Measurements from ENCODE around the gene NYAP2.
A peak's percentile ranks its signal among the peaks of the same experiment; 100 is the strongest.

Gene NYAP2

GRCh38 chr2:225452677-225453076 is 53.2 kb downstream of the NYAP2 start:
- ChIA-PET POLR2A (no interaction called here), CTCF (interaction anchor here (1.5 kb wide), 1 partner anchor 9 kb away, joined by 5 read pairs; no protein-coding TSS in a partner anchor)
- H3K36me3 ChIP-seq (ENCODE audit: control insufficient read depth in 4 of 4, insufficient read depth in 4 of 4, low read length in 3 of 4), result no peaks in the 10 kb centered on the region
- H3K9me3 ChIP-seq (ENCODE audit: control extremely low read depth in 1 of 5, control insufficient read depth in 4 of 5, insufficient read depth in 2 of 5, low read depth in 1 of 5, low read length in 4 of 5), result no peaks in the 10 kb centered on the region
- no peak overlapping the region for H3K4me3 ChIP-seq (ENCODE audit: control insufficient read depth in 1 of 7, extremely low read depth in 1 of 7, insufficient read depth in 4 of 7, low read depth in 2 of 7, low read length in 6 of 7)
- no peak for DNase-seq
- no peak overlapping the region for H3K27ac ChIP-seq (ENCODE audit: insufficient read depth in 1 of 2, low read depth in 1 of 2, low read length in 2 of 2, poor library complexity in 1 of 2, severe bottlenecking in 2 of 2)
- no peaks in the 10 kb centered on the region for H3K4me1 ChIP-seq (ENCODE audit: control extremely low read depth in 1 of 4, control insufficient read depth in 4 of 4, insufficient read depth in 4 of 4, low read length in 3 of 4)
- peaks cover 0 to 2% (median 0%) of the 10 kb centered on the region in 5 experiments for H3K27me3 ChIP-seq (replicated peaks in 2 of 5; ENCODE audit: control insufficient read depth in 4 of 5, insufficient read depth in 5 of 5, low read length in 4 of 5)
- 100% methylated on average over 2 of the region's 6 CpGs for WGBS (ENCODE audit: insufficient coverage)

GRCh38 chr2:225454412-225454811 is 54.9 kb downstream of the NYAP2 start:
- ChIA-PET CTCF (no interaction called here), POLR2A (no interaction called here)
- Histone ChIP-seq H3K9me3 (ENCODE audit: control extremely low read depth in 1 of 5, control insufficient read depth in 4 of 5, insufficient read depth in 2 of 5, low read depth in 1 of 5, low read length in 4 of 5) (no peaks in the 10 kb centered on the region), H3K27me3 (replicated peaks in 2 of 5; ENCODE audit: control insufficient read depth in 4 of 5, insufficient read depth in 5 of 5, low read length in 4 of 5) (peaks cover 0 to 2% (median 0%) of the 10 kb centered on the region in 5 experiments), H3K36me3 (ENCODE audit: control insufficient read depth in 4 of 4, insufficient read depth in 4 of 4, low read length in 3 of 4) (no peaks in the 10 kb centered on the region), H3K4me3 (ENCODE audit: control insufficient read depth in 1 of 7, extremely low read depth in 1 of 7, insufficient read depth in 4 of 7, low read depth in 2 of 7, low read length in 6 of 7) (no peak overlapping the region), H3K4me1 (ENCODE audit: control extremely low read depth in 1 of 4, control insufficient read depth in 4 of 4, insufficient read depth in 4 of 4, low read length in 3 of 4) (no peaks in the 10 kb centered on the region), H3K27ac (ENCODE audit: insufficient read depth in 1 of 2, low read depth in 1 of 2, low read length in 2 of 2, poor library complexity in 1 of 2, severe bottlenecking in 2 of 2) (no peak overlapping the region)
- WGBS (ENCODE audit: insufficient coverage), result 100% methylated on average over 2 of the region's 6 CpGs
- no peak for DNase-seq

- Histone ChIP-seq H3K36me3 (ENCODE audit: control insufficient read depth in 4 of 4, insufficient read depth in 4 of 4, low read length in 3 of 4) (no peaks in the 10 kb centered on the region), H3K27ac (ENCODE audit: insufficient read depth in 1 of 2, low read depth in 1 of 2, low read length in 2 of 2, poor library complexity in 1 of 2, severe bottlenecking in 2 of 2) (no peak overlapping the region), H3K4me3 (ENCODE audit: control insufficient read depth in 1 of 7, extremely low read depth in 1 of 7, insufficient read depth in 4 of 7, low read depth in 2 of 7, low read length in 6 of 7) (no peak overlapping the region), H3K9me3 (ENCODE audit: control extremely low read depth in 1 of 5, control insufficient read depth in 4 of 5, insufficient read depth in 2 of 5, low read depth in 1 of 5, low read length in 4 of 5) (no peaks in the 10 kb centered on the region), H3K27me3 (replicated peaks in 2 of 5; ENCODE audit: control insufficient read depth in 4 of 5, insufficient read depth in 5 of 5, low read length in 4 of 5) (peaks cover 0 to 2% (median 0%) of the 10 kb centered on the region in 5 experiments), H3K4me1 (ENCODE audit: control extremely low read depth in 1 of 4, control insufficient read depth in 4 of 4, insufficient read depth in 4 of 4, low read length in 3 of 4) (no peaks in the 10 kb centered on the region)
- 91% methylated on average over 4 of the region's 6 CpGs for WGBS (ENCODE audit: insufficient coverage)
- peak in 1 of 3 donors; percentile 5 for DNase-seq
- CTCF ChIA-PET, result no interaction called here
- POLR2A ChIA-PET, result no interaction called here
Observed at GRCh38 chr2:225456619-225457260, 57.2 kb downstream of the NYAP2 start.

GRCh38 chr2:225457482-225457881 is 58.0 kb downstream of the NYAP2 start:
- Histone ChIP-seq H3K27ac (ENCODE audit: insufficient read depth in 1 of 2, low read depth in 1 of 2, low read length in 2 of 2, poor library complexity in 1 of 2, severe bottlenecking in 2 of 2) (no peak overlapping the region), H3K4me3 (ENCODE audit: control insufficient read depth in 1 of 7, extremely low read depth in 1 of 7, insufficient read depth in 4 of 7, low read depth in 2 of 7, low read length in 6 of 7) (no peak overlapping the region), H3K4me1 (ENCODE audit: control extremely low read depth in 1 of 4, control insufficient read depth in 4 of 4, insufficient read depth in 4 of 4, low read length in 3 of 4) (no peaks in the 10 kb centered on the region), H3K36me3 (ENCODE audit: control insufficient read depth in 4 of 4, insufficient read depth in 4 of 4, low read length in 3 of 4) (no peaks in the 10 kb centered on the region), H3K9me3 (ENCODE audit: control extremely low read depth in 1 of 5, control insufficient read depth in 4 of 5, insufficient read depth in 2 of 5, low read depth in 1 of 5, low read length in 4 of 5) (no peaks in the 10 kb centered on the region), H3K27me3 (replicated peaks in 2 of 5; ENCODE audit: control insufficient read depth in 4 of 5, insufficient read depth in 5 of 5, low read length in 4 of 5) (peaks cover 0 to 2% (median 0%) of the 10 kb centered on the region in 5 experiments)
- ChIA-PET CTCF (interaction anchor here (1.5 kb wide), 1 partner anchor 8 kb away, joined by 3 read pairs; no protein-coding TSS in a partner anchor), POLR2A (no interaction called here)
- DNase-seq, result no peak
- no CpG with 5 or more reads among the region's 1 CpG for WGBS (ENCODE audit: insufficient coverage)

- no peak overlapping the region for H3K4me3 ChIP-seq (ENCODE audit: control insufficient read depth in 1 of 7, extremely low read depth in 1 of 7, insufficient read depth in 4 of 7, low read depth in 2 of 7, low read length in 6 of 7)
- peaks cover 0 to 2% (median 0%) of the 10 kb centered on the region in 5 experiments for H3K27me3 ChIP-seq (replicated peaks in 2 of 5; ENCODE audit: control insufficient read depth in 4 of 5, insufficient read depth in 5 of 5, low read length in 4 of 5)
- no peak overlapping the region for H3K27ac ChIP-seq (ENCODE audit: insufficient read depth in 1 of 2, low read depth in 1 of 2, low read length in 2 of 2, poor library complexity in 1 of 2, severe bottlenecking in 2 of 2)
- ChIA-PET POLR2A (no interaction called here), CTCF (interaction anchor here (0.6 to 1.5 kb wide), 2 partner anchors 9 to 38 kb away, joined by 3 read pairs; no protein-coding TSS in a partner anchor)
- no peaks in the 10 kb centered on the region for H3K36me3 ChIP-seq (ENCODE audit: control insufficient read depth in 4 of 4, insufficient read depth in 4 of 4, low read length in 3 of 4)
- H3K9me3 ChIP-seq (ENCODE audit: control extremely low read depth in 1 of 5, control insufficient read depth in 4 of 5, insufficient read depth in 2 of 5, low read depth in 1 of 5, low read length in 4 of 5), result no peaks in the 10 kb centered on the region
- no peaks in the 10 kb centered on the region for H3K4me1 ChIP-seq (ENCODE audit: control extremely low read depth in 1 of 4, control insufficient read depth in 4 of 4, insufficient read depth in 4 of 4, low read length in 3 of 4)
- whole genome bisulfite sequencing (ENCODE audit: insufficient coverage), result no CpG with 5 or more reads among the region's 2 CpGs
- DNase-seq, result peak in 1 of 3 donors; percentile 23
Observed at GRCh38 chr2:225458431-225459117, 59.1 kb downstream of the NYAP2 start.

GRCh38 chr2:225462417-225462816 is 62.9 kb downstream of the NYAP2 start:
- H3K36me3 ChIP-seq (ENCODE audit: control insufficient read depth in 4 of 4, insufficient read depth in 4 of 4, low read length in 3 of 4), result no peaks in the 10 kb centered on the region
- POLR2A ChIA-PET, result no interaction called here
- H3K4me1 ChIP-seq (ENCODE audit: control extremely low read depth in 1 of 4, control insufficient read depth in 4 of 4, insufficient read depth in 4 of 4, low read length in 3 of 4), result peaks cover 0 to 25% (median 3%) of the 10 kb centered on the region in 4 experiments
- H3K27ac ChIP-seq (ENCODE audit: insufficient read depth in 1 of 2, low read depth in 1 of 2, low read length in 2 of 2, poor library complexity in 1 of 2, severe bottlenecking in 2 of 2), result no peak overlapping the region
- no peak for DNase-seq
- no peaks in the 10 kb centered on the region for H3K9me3 ChIP-seq (ENCODE audit: control extremely low read depth in 1 of 5, control insufficient read depth in 4 of 5, insufficient read depth in 2 of 5, low read depth in 1 of 5, low read length in 4 of 5)
- H3K27me3 ChIP-seq (replicated peaks in 2 of 5; ENCODE audit: control insufficient read depth in 4 of 5, insufficient read depth in 5 of 5, low read length in 4 of 5), result no peaks in the 10 kb centered on the region
- no peak overlapping the region for H3K4me3 ChIP-seq (ENCODE audit: control insufficient read depth in 1 of 7, extremely low read depth in 1 of 7, insufficient read depth in 4 of 7, low read depth in 2 of 7, low read length in 6 of 7)
- no CpG with 5 or more reads among the region's 2 CpGs for WGBS (ENCODE audit: insufficient coverage)
- CTCF ChIA-PET, result no interaction called here

- ChIA-PET POLR2A (no interaction called here), CTCF (no interaction called here)
- no peak for DNase-seq
Observed at GRCh38 chr2:225462945-225463344, 63.4 kb downstream of the NYAP2 start.

More at GRCh38 chr2:225462945-225463344, 63.4 kb downstream of the NYAP2 start:
- no peaks in the 10 kb centered on the region for H3K9me3 ChIP-seq (ENCODE audit: control extremely low read depth in 1 of 5, control insufficient read depth in 4 of 5, insufficient read depth in 2 of 5, low read depth in 1 of 5, low read length in 4 of 5)
- H3K4me1 ChIP-seq (ENCODE audit: control extremely low read depth in 1 of 4, control insufficient read depth in 4 of 4, insufficient read depth in 4 of 4, low read length in 3 of 4), result peaks cover 0 to 25% (median 3%) of the 10 kb centered on the region in 4 experiments
- H3K27ac ChIP-seq (ENCODE audit: insufficient read depth in 1 of 2, low read depth in 1 of 2, low read length in 2 of 2, poor library complexity in 1 of 2, severe bottlenecking in 2 of 2), result no peak overlapping the region
- H3K36me3 ChIP-seq (ENCODE audit: control insufficient read depth in 4 of 4, insufficient read depth in 4 of 4, low read length in 3 of 4), result no peaks in the 10 kb centered on the region
- H3K27me3 ChIP-seq (replicated peaks in 2 of 5; ENCODE audit: control insufficient read depth in 4 of 5, insufficient read depth in 5 of 5, low read length in 4 of 5), result no peaks in the 10 kb centered on the region
- no peak overlapping the region for H3K4me3 ChIP-seq (ENCODE audit: control insufficient read depth in 1 of 7, extremely low read depth in 1 of 7, insufficient read depth in 4 of 7, low read depth in 2 of 7, low read length in 6 of 7)

Data from common myeloid progenitor, CD34-positive (primary cell).